Measurements from ENCODE around the gene ZNF200. TPM values are rescaled to one million over a fixed set of nuclear protein-coding genes. Genes with fewer than 3 reads are reported as not detected.

ZNF200 gene
- total RNA-seq (2013) = 10.9 TPM
- polyA plus RNA-seq = 1 to 10 TPM; 2.0 to 2.8 (median 2.5) TPM
- polyA minus RNA-seq = 2.2 and 3.2 TPM in 2 replicates
- 7.2 to 29.0 (median 19.7) reads per million in 11 experiments for total RNA-seq

- Histone ChIP-seq H3K4me2 (replicated peaks; ENCODE audit: extremely low read depth, low read length, poor library complexity, severe bottlenecking) (peak within 1 kb of the TSS; percentile 95), H3K79me2 (ENCODE audit: insufficient read depth, low read length) (peaks cover 10% of the 10 kb centered on the region), H3K4me1 (ENCODE audit: control insufficient read depth in 1 of 2, insufficient read depth in 2 of 2, low read length in 2 of 2) (peaks cover 12 to 13% of the 10 kb centered on the region in 2 donors), H3K36me3 (replicated peaks in 1 of 2; ENCODE audit: control insufficient read depth in 1 of 2, insufficient read depth in 2 of 2, low read length in 2 of 2) (peaks cover 26 to 34% of the 10 kb centered on the region in 2 donors), H3K27ac (ENCODE audit: low read depth in 1 of 2, low read length in 2 of 2) (peak within 1 kb of the TSS; percentile 86 to 97), H4K20me1 (ENCODE audit: insufficient read depth, low read length) (peaks cover 34% of the 10 kb centered on the region), H3K9me3 (replicated peaks in 1 of 2; ENCODE audit: control insufficient read depth in 1 of 2, insufficient read depth in 1 of 2, low read length in 2 of 2) (peaks cover 5 to 18% of the 10 kb centered on the region in 2 donors), H3K27me3 (ENCODE audit: control insufficient read depth in 2 of 2, insufficient read depth in 2 of 2, low read length in 2 of 2) (no peaks in the 10 kb centered on the region), H2AFZ (ENCODE audit: insufficient read depth, low read depth, low read length, poor library complexity, severe bottlenecking) (peak within 1 kb of the TSS; percentile 92), H3K9ac (ENCODE audit: insufficient read depth, low read length, poor library complexity, severe bottlenecking) (peak within 1 kb of the TSS; percentile 79), H3K4me3 (replicated peaks in 1 of 3; ENCODE audit: low read depth in 2 of 3, low read length in 3 of 3) (peak within 1 kb of the TSS; percentile 73 to 97 (median 75))
- TF ChIP-seq CTCF (IDR thresholded peaks at IDR 0.05) = no peak
- Mint-ChIP-seq H3K4me3 (peak within 1 kb of the TSS; percentile 91 to 96), H3K27me3 (ENCODE audit: low read depth in 3 of 3) (peaks cover 0 to 2% (median 1%) of the 10 kb centered on the region in 3 donors), H3K27ac (peak within 1 kb of the TSS; percentile 97 to 99 (median 99)), H3K36me3 (peaks cover 36 to 43% of the 10 kb centered on the region in 2 donors), H3K9me3 (peaks cover 9 to 17% (median 14%) of the 10 kb centered on the region in 7 donors), H3K4me1 (peaks cover 18% of the 10 kb centered on the region)
- intact Hi-C loops (cut with micrococcal nuclease) = loop anchor here (2.0 to 5.0 kb wide), 3 partner anchors 24 to 162 kb away; partner anchors contain the start of gene ZNF263 (in 1 of the 2)
- DNase-seq = peak; percentile 88 to 91 (median 91)
- under 1% methylated on average over 46 of the region's 59 CpGs for WGBS (ENCODE audit: insufficient coverage)
These were observed at the start of gene ZNF200 for GRCh38 chr16:3234857-3235561. Gene ZNF200 (minus strand): TSS chr16:3235158. CDS start chr16:3233755, 1,403 bp downstream.
